ENCODE results near the gene SEPHS1.
"Not testable (repeated sequence)": the region's sequence is repeated elsewhere in the genome, so short reads cannot be mapped to it uniquely, and the experiment has no call there.

Gene SEPHS1

GRCh38 chr10:13360587-13360986 lies 12.5 kb upstream of the SEPHS1 start:
- DNase-seq (ENCODE audit: low read depth in 2 of 2, low spot score in 1 of 2) = no peak

DNA sequence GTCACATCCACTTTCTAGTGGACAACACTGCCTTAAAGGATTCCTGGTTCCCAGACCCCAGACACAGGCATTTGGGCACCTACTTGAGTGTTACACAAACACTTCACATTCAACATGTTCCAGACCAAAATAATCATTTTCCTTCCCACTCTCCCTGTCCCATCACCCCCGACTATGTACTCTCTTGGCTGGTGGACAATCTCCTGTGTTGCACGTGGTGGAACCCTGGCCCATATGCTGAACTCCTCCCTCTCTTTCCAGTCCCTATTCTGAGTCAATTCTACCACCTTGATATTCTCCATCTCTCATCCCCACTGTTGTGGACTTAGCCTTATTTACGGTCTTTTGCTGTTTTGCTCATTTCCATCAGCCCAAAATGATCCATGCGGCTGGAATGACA lies 8.3 kb upstream of the SEPHS1 start:
- DNase-seq (ENCODE audit: low read depth in 2 of 2, low spot score in 1 of 2) = no peak

DNA sequence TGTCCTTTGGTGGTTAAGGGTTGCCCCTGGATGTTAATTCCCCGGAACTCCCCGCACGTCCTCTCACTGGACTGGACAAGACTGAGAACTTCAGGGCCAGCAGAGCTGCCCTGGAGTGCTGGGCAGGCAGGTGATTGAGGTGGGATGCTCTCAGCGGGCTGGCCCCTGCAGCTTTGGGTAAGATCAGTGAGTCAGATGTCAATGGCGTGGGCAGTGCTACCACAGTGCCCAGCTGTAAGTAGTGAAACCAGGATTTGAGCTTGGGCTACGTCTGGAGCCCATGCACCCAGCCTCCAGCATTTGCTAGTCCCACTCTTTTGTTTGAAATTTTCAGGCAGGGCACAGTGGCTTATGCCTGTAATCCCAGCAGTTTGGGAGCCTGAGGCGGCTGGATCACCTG lies 6.7 kb upstream of the SEPHS1 start:
- DNase-seq (ENCODE audit: low read depth in 2 of 2, low spot score in 1 of 2) = no peak

DNA sequence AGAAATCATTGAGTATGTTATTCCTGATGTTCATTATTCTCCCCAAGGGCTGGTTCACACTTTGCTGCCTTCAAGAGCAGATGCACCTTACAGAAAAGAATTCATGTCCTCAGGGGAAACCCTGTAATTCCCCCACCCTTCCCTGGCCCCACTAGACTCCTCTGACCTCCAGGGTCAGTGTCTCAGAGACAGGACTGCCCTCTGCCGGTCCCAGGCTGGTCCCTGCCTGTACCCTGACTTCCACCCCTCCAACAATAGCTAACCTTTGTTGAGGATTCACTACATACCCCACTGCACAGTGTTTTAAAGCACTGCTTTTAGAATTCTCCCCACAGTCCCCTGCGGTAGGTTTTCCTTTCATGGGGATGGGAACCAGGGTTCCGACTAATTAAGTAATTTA lies 4.4 kb upstream of the SEPHS1 start:
- DNase-seq (ENCODE audit: low read depth in 2 of 2, low spot score in 1 of 2) = no peak

- no peak for DNase-seq (ENCODE audit: low read depth in 2 of 2, low spot score in 1 of 2)
Measured at GRCh38 chr10:13351340-13351915, 3.3 kb upstream of the SEPHS1 start.

DNA sequence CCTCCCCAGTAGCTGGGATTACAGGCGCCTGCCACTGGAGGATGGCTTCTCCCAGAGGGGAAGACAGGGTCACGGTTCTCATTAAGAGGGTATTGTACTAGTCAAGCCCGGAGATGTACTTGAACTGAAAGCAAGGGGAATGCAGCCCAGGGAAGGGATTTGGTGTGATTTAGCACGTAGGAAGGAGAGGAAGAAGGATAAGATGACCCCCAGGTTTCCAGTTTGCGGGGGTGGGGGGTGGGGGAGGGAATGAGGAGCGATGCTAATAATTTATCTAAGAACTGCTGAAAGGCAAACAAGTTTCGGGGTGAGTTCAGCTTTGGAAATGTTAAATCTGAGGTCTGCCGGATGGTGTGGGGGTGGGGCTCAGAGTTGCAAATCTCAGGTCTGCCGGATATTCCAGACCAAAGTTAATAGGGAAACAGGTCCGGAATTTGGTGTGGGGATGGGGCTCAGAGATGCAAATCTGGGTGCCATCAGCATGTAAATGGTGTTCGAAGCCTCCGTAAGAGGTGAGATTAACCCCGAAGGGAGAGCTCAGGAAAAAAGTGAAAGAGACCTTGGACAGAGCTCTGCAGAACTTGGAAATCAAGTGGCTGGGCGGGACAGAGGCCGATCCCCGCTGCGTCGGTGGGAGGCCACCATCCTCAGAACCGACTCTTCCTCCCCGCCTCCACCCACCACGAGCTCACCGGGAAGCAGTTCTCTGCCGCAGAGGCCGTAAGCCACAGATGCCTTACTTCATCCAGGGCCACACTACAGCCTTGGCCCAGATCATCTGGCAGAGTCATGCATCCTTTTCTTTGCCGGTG lies 1.6 kb upstream of the SEPHS1 start:
- no peak for DNase-seq (ENCODE audit: low read depth in 2 of 2, low spot score in 1 of 2)

DNA sequence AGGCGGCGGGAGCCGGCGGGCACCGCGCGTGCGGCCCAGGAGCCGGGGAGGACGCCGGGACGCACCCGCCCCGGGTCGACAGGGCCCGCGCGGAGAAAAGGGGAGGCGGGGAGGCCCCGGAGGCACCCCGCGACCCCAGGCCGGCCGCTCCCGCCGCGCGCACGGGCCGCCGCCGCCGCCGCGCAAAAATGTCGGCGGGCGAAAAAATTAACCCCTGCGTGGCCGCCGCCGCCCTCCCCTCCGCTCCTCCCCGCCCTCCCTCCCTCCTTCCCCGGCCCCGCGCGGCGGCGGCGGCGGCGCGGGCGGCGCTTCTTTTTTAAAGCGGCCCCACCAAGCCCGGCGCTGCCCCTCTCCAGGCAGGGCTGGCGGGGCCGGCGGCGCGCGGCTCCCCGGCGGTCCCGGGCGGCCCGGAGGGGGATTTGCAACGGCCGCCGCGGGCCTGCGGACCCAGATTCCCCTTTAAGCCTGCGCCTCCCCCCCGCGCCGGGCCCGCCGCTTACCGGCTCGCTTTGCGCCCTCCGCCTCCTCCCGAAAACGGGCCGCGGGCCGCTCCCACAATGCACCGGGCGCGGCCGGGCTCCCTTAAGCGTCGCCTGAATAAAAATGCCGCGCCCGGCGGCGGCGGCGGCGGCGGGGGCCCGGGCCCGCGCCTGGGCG lies 465 bp downstream of the SEPHS1 start:
- DNase-seq (ENCODE audit: low read depth in 2 of 2, low spot score in 1 of 2) = peak; percentile 41 to 53

DNA sequence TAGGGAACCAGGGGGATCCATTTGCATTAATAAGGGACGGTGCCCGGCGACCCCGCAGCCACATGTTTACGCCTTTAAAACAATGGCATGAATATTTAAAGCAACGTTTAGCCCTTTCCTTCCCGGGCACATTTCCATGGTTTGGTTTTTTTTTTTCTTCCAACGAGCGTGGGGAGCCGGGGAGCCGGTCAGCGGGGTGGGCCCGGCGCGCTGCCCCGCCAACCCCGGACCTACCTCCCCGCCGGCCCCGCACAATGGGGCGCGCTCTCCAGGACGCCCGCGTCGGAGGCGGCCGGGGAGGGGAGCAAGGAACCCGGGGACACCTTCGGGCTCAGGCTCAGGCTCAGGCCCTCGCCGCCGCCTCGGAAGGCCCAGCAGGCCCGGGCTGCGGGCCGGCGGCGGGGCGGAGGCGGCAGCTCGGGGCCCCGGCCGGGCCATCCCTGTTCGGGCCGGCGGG lies 1.0 kb downstream of the SEPHS1 start:
- no peak for DNase-seq (ENCODE audit: low read depth in 2 of 2, low spot score in 1 of 2)

DNA sequence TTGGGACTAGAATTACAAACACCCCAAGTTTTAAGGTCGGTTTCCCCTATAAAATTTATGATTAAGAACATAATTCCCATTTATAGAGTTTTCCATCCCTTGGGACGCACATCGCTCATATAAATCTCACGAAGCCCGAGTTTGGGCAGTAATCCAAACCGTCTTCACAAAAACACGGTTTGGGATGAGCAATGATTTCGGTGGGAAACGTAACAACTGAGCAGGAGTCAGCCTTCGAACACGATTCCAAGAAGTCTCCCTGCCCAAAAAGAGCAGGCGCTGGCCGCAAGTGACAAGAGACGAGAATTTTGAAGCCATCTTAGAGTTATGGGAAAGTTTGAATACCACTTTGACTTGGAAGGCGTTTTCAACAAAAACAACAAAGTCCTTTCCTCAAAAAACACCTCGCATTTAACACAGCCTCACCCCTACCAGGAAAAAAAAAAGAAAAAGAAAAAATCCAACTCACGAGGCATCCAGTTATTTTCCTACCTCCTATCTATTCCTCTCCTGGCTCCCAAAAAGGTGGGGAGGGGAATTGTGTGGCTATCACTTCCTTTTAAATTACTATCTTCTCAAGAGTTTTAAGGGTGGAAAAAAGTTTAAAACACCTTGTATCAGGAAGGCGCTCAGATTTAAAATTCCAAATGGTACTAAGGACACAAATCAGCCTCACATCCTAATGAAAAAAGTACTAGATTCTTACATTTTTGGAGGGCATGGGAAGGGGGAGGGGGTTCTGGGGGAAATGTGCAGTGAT lies 1.6 kb downstream of the SEPHS1 start:
- DNase-seq (ENCODE audit: low read depth in 2 of 2, low spot score in 1 of 2) = no peak

DNA sequence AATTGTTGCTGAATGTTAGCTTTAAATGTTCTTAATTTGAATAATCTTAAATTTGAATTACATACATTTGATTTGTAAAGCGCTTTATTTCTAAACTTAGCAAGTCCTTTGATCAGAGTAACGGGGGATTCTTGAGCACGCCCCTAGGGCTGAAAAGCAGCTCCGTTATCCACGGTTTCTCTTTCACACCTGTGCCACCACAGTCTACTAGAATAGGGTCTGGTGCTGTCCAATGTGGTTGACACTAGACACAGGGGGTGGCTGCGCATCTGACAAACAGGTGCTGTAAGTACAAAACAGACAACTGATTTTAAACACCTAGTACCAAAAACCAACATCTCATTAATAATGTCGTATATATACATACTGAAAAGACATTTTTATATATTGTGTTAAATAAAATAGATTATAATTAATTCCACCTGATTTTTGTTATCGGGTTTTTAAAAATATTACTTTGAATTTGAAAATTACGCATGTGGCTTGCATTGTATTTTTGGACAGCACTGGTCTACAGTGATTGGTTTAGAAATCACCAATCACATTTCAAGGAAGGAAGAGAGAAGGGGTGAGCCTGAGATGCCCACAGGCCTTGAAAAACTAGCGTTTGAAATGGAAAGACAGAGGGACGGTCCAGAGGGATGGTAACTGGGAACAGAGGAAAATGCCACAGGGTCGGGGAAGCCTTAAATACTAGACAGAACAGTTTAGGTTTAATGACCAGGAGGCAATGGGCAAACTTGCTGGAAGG lies 7.3 kb downstream of the SEPHS1 start:
- DNase-seq (ENCODE audit: low read depth in 2 of 2, low spot score in 1 of 2) = no peak

DNA sequence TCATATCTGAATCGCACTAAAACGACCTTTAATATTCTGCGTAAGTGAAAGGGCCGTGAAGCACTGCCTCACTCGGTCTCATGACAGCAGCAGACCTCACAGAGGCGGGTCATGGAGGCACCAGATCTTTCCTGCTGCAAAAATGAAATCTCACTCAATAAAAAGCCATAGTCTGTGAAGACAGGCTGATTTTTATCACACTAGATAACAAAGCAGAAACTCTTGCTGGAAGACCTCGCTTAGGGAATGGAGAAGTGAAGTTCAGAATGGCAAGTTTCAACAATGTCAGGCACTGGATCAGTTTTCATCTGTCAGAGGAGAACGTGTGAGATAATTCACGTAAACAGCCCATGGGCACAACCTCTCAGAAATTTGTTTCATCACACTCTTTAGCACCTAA lies 8.0 kb downstream of the SEPHS1 start:
- no peak for DNase-seq (ENCODE audit: low read depth in 2 of 2, low spot score in 1 of 2)

- DNase-seq (ENCODE audit: low read depth in 2 of 2, low spot score in 1 of 2) = no peak
Measured at GRCh38 chr10:13338390-13339110, 9.5 kb downstream of the SEPHS1 start.

GRCh38 chr10:13337827-13338196 lies 10.3 kb downstream of the SEPHS1 start:
- no peak for DNase-seq (ENCODE audit: low read depth in 2 of 2, low spot score in 1 of 2)

DNA sequence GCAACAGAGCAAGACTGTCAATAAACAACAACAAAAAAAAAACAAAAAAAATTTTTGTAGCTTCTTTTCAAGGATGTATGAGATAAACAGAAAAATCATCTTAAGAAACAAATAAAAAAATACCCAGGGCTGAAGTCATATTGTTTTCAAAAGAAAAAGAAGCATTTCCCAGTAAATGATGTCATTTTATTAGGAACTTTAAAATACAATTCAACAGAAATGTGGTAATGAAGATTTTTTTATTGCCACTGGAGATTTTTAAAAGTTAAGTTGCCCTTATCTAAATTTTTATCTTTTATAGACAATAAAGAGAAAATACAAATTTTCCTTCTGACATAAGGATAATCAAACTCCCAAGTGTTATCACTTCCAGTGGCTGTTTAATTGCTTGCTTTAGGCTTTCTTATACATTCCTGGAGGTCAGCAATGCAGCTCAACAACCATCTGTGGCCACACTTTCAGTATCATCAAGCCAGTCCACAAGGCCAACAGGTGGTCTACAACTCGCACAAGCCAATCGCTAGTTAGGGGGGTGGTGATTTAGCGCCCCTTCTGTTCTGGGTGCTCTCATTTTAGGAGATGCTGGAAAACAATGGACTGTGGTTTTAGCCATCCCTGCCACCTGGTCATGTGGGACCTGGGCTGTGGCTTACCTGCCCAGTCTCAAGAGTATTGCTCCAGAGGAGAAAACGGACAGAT lies 10.8 kb downstream of the SEPHS1 start:
- DNase-seq (ENCODE audit: low read depth in 2 of 2, low spot score in 1 of 2) = no peak

DNA sequence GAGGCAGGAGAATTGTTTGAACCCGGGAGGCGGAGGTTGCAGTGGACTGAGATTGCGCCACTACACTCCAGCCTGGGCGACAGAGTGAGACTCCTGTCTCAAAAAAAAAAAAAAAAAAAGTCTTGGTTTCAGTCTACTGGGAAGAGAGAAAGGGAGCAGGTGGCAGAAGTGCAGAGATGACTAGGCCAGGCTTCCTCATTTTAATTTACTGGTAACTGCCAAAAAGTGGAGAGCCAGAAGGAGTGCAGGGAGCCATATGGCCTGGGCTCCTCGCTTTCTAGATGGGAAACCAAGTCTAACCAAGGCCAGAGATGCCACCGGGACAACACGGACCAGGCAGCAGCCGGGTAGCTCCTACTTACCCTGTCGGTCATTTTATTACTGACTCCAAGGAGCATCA lies 12.2 kb downstream of the SEPHS1 start:
- DNase-seq (ENCODE audit: low read depth in 2 of 2, low spot score in 1 of 2) = no peak

GRCh38 chr10:13334556-13334955 lies 13.5 kb downstream of the SEPHS1 start:
- no peak for DNase-seq (ENCODE audit: low read depth in 2 of 2, low spot score in 1 of 2)

GRCh38 chr10:13331646-13332045 lies 16.4 kb downstream of the SEPHS1 start:
- DNase-seq (ENCODE audit: low read depth in 2 of 2, low spot score in 1 of 2) = no peak

- DNase-seq (ENCODE audit: low read depth in 2 of 2, low spot score in 1 of 2) = not testable (repeated sequence)
Measured at GRCh38 chr10:13330980-13331379, 17.1 kb downstream of the SEPHS1 start.

DNA sequence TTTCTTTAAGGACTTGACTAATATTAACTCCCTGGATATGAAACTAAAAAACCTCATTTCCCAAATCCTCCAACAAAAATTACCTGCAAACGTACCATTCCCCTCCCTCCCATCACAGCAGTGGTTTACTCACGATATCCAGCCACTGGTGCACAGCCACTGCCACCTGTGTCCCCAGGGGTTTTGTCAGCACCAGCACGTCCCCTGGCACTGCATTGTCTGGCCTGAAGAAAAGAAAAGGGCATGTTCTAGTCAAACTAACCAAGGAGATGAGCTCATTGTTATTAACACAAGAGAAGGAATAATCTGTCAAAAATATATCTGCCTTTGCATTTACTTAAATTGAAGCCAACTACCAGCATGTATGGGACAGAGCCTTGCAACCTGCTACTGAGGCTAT lies 18.5 kb downstream of the SEPHS1 start:
- no peak for DNase-seq (ENCODE audit: low read depth in 2 of 2, low spot score in 1 of 2)

DNA sequence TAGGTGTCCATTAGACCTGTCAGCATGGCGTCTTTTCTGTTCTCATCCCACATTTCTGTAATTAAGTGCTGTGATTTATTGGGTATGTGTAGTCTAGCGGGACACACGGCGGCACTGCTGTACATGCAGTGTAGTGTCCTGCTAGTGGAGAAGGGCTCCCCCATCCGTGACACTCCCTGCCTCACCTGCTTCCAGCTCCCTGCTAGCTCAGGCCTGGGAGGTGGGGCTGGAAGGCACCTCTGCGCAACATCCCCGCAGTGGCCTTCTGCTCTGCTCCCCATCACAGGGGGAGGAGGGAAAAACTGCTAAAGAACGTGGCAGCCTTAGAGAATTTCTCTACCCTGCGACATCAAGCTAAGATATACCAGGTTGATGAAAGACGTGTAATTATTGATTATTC lies 19.5 kb downstream of the SEPHS1 start:
- no peak for DNase-seq (ENCODE audit: low read depth in 2 of 2, low spot score in 1 of 2)

Data from stimulated activated CD8-positive, alpha-beta memory T cell treated with anti-CD3 and anti-CD28 coated beads, Interleukin-4, amount 100 ng/mL, for 1 hour (primary cell).